Breast epithelium (tissue), 4 donors: ENCODE results near the gene SHLD3. TPM values are rescaled to one million over a fixed set of nuclear protein-coding genes. Genes with fewer than 3 reads are reported as not detected.
"Not testable (repeated sequence)": the region's sequence is repeated elsewhere in the genome, so short reads cannot be mapped to it uniquely, and the experiment has no call there.

Experiments
- DNase-seq, 2 donors: peaks; one replicate each; pipeline ENCODE4 v3.0.0-alpha.2; 2019; ENCODE audit warnings: low spot score in 2 of 2
- H3K27ac ChIP-seq, 2 donors: fragments of 200-600 bp; sonication (generic) in 1 of 2; one replicate each; pipeline ENCODE4 v1.5.1; 2016 to 2019; ENCODE audit warnings: mild to moderate bottlenecking in 1 of 2
- H3K27me3 ChIP-seq, 2 donors: fragments of 200-600 bp; sonication (generic) in 1 of 2; one replicate each; pipeline versions ENCODE4 v1.5.1 to v1.6.0; 2017 to 2019; ENCODE audit warnings: control low read depth in 1 of 2, mild to moderate bottlenecking in 1 of 2
- H3K36me3 ChIP-seq: fragments of 200-600 bp; one replicate; pipeline ENCODE4 v1.5.1; 2019
- H3K4me1 ChIP-seq, 2 donors: fragments of 200-600 bp; sonication (generic); one replicate each; pipeline ENCODE4 v1.5.1; 2016 to 2019; ENCODE audit warnings: control low read depth in 1 of 2
- H3K4me3 ChIP-seq, 3 donors: fragments of 200-600 bp; sonication (generic); 1 replicate in 2 of 3; 2 replicates in 1 of 3; pipeline ENCODE4 v1.5.1; 2016 to 2019; ENCODE audit warnings: mild to moderate bottlenecking in 3 of 3, moderate library complexity in 2 of 3
- H3K9me3 ChIP-seq, 2 donors: fragments of 200-600 bp; sonication (generic) in 1 of 2; one replicate each; pipeline ENCODE4 v1.5.1; 2016 to 2019; ENCODE audit warnings: control low read depth in 1 of 2
- POLR2A ChIP-seq: fragments of 450-650 bp; IDR thresholded peaks from one replicate; pipeline ENCODE4 v1.6.1; 2016; ENCODE audit warnings: antibody characterized with exemption, mild to moderate bottlenecking, moderate library complexity
- POLR2AphosphoS5 ChIP-seq, 3 donors: sonication (generic); formaldehyde crosslinking; IDR thresholded peaks; one replicate each; pipeline ENCODE4 v1.6.1; 2017; ENCODE audit warnings: antibody characterized with exemption in 3 of 3
- intact Hi-C: fragments of 100-400 bp; cut with DNase I; formaldehyde crosslinking; loops from one replicate; pipeline ENCODE4 v1.15.1; 2023; ENCODE audit warnings: low total_unique reads
- total RNA-seq, 3 donors: library from RNA; depleted of rRNA; stranded (reverse); fragments of >200 nt; gene quantifications; one replicate each; pipeline ENCODE4 v1.1.0, GENCODE V29; 2016
- TF ChIP-seq, protein P1 (sequence below), 3 donors: fragments of 450-650 bp; IDR thresholded peaks; one replicate each; pipeline ENCODE4 v1.5.1; 2016 to 2017; ENCODE audit warnings: antibody characterized with exemption in 3 of 3, mild to moderate bottlenecking in 3 of 3, moderate library complexity in 3 of 3

Gene SHLD3
- 1 to 10 TPM; 3.6 to 5.1 (median 3.7) TPM for total RNA-seq

GRCh38 chr5:65624571-65625555 is at the start of gene SHLD3, which contains the start of gene TRAPPC13:
SHLD3 (plus strand) TSS chr5:65625027; CDS start chr5:65629588, 4,561 bp downstream.
TRAPPC13 (plus strand) TSS chr5:65625027; CDS start chr5:65625061, 34 bp downstream.
- intact Hi-C loops = no loop called here
- Histone ChIP-seq H3K4me3 (peak within 1 kb of the TSS; percentile 79 to 85 (median 82)), H3K27ac (peak within 1 kb of the TSS; percentile 86 to 87), H3K9me3 (no peaks in the 10 kb centered on the region), H3K27me3 (no peaks in the 10 kb centered on the region), H3K36me3 (no peaks in the 10 kb centered on the region), H3K4me1 (peaks cover 0 to 19% of the 10 kb centered on the region in 2 donors)
- TF ChIP-seq POLR2AphosphoS5 (IDR thresholded peaks at IDR 0.05) = peak; percentile 12 to 87 (median 78)
- no peak for TF ChIP-seq POLR2A
- TF ChIP-seq, protein P1, sequence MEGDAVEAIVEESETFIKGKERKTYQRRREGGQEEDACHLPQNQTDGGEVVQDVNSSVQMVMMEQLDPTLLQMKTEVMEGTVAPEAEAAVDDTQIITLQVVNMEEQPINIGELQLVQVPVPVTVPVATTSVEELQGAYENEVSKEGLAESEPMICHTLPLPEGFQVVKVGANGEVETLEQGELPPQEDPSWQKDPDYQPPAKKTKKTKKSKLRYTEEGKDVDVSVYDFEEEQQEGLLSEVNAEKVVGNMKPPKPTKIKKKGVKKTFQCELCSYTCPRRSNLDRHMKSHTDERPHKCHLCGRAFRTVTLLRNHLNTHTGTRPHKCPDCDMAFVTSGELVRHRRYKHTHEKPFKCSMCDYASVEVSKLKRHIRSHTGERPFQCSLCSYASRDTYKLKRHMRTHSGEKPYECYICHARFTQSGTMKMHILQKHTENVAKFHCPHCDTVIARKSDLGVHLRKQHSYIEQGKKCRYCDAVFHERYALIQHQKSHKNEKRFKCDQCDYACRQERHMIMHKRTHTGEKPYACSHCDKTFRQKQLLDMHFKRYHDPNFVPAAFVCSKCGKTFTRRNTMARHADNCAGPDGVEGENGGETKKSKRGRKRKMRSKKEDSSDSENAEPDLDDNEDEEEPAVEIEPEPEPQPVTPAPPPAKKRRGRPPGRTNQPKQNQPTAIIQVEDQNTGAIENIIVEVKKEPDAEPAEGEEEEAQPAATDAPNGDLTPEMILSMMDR (IDR thresholded peaks at IDR 0.05) = peak in 2 of 3 donors; percentile 31 to 38
- peak; percentile 65 to 80 for DNase-seq

GRCh38 chr5:65577141-65577540 is 47.7 kb upstream of the SHLD3 start:
- no peak overlapping the region for H3K4me3 ChIP-seq
- TF ChIP-seq, protein P1 (IDR thresholded peaks at IDR 0.05) = no peak
- TF ChIP-seq POLR2AphosphoS5 (IDR thresholded peaks at IDR 0.05) = no peak
- TF ChIP-seq POLR2A = no peak
- H3K4me1 ChIP-seq = no peaks in the 10 kb centered on the region
- H3K27ac ChIP-seq = no peak overlapping the region
- DNase-seq = no peak
- intact Hi-C loops = no loop called here
- H3K9me3 ChIP-seq = no peaks in the 10 kb centered on the region
- H3K36me3 ChIP-seq = no peaks in the 10 kb centered on the region
- no peaks in the 10 kb centered on the region for H3K27me3 ChIP-seq

DNA sequence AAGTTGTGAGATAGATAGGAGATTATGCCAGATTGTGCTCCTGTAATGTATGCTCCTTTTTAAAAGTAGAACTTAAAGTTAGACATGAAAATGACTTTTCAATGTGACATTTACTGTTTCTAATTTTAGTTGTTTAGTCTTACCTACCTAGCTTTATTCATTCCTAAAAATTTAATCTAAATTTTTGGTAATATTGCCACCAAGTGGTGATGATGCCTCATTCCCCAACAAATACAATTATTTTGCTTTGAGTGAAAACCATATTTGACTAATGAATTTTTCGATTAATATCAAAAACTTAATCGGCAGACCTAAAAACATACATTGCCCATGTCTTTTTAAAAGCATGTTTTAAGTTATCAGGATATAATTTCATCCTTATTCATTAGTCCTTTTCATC is 36.1 kb upstream of the SHLD3 start:
- H3K27me3 ChIP-seq = no peaks in the 10 kb centered on the region
- H3K4me3 ChIP-seq = no peak overlapping the region
- H3K4me1 ChIP-seq = no peaks in the 10 kb centered on the region
- H3K9me3 ChIP-seq = no peaks in the 10 kb centered on the region
- peaks cover 6% of the 10 kb centered on the region for H3K36me3 ChIP-seq
- TF ChIP-seq POLR2AphosphoS5 (IDR thresholded peaks at IDR 0.05) = no peak
- TF ChIP-seq, protein P1 (IDR thresholded peaks at IDR 0.05) = no peak
- no peak for TF ChIP-seq POLR2A
- H3K27ac ChIP-seq = no peak overlapping the region
- intact Hi-C loops = no loop called here
- no peak for DNase-seq

DNA sequence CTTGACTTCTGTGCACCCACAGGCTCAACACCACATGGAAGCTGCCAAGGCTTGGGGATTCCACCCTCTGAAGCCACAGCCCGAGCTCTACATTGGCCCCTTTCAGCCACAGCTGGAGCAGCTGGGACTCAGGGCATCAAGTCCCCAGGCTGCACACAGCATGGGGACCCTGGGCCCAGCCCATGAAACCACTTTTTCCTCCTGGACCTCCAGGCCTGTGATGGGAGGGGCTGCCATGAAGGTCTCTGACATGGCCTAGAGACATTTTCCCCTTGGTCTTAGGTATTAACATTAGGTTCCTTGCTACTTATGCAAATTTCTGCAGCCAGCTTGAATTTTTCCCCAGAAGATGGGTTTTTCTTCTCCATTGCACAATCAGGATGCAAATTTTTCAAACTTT is 23.1 kb upstream of the SHLD3 start:
- H3K9me3 ChIP-seq, H3K4me3 ChIP-seq, H3K4me1 ChIP-seq, intact Hi-C loops, H3K27me3 ChIP-seq, DNase-seq, H3K27ac ChIP-seq, H3K36me3 ChIP-seq: not testable (repeated sequence)

- no peaks in the 10 kb centered on the region for H3K9me3 ChIP-seq
- no peaks in the 10 kb centered on the region for H3K27me3 ChIP-seq
- TF ChIP-seq POLR2A = no peak
- TF ChIP-seq POLR2AphosphoS5 (IDR thresholded peaks at IDR 0.05) = no peak
- TF ChIP-seq, protein P1 (IDR thresholded peaks at IDR 0.05) = no peak
- no peak for DNase-seq
- no peaks in the 10 kb centered on the region for H3K4me1 ChIP-seq
- H3K36me3 ChIP-seq = peaks cover 17% of the 10 kb centered on the region
- H3K4me3 ChIP-seq = no peak overlapping the region
- intact Hi-C loops = no loop called here
- H3K27ac ChIP-seq = no peak overlapping the region
Observed at GRCh38 chr5:65611524-65611923, 13.3 kb upstream of the SHLD3 start.
